Breast epithelium (tissue), 4 donors: ENCODE results near the gene CRTAC1. TPM values are rescaled to one million over a fixed set of nuclear protein-coding genes. Genes with fewer than 3 reads are reported as not detected.

Source experiments
- DNase-seq, 2 donors: peaks; one replicate each; pipeline ENCODE4 v3.0.0-alpha.2; 2019; ENCODE audit warnings: low spot score in 2 of 2
- H3K27ac ChIP-seq, 2 donors: fragments of 200-600 bp; sonication (generic) in 1 of 2; one replicate each; pipeline ENCODE4 v1.5.1; 2016 to 2019; ENCODE audit warnings: mild to moderate bottlenecking in 1 of 2
- H3K27me3 ChIP-seq, 2 donors: fragments of 200-600 bp; sonication (generic) in 1 of 2; one replicate each; pipeline versions ENCODE4 v1.5.1 to v1.6.0; 2017 to 2019; ENCODE audit warnings: control low read depth in 1 of 2, mild to moderate bottlenecking in 1 of 2
- H3K36me3 ChIP-seq: fragments of 200-600 bp; one replicate; pipeline ENCODE4 v1.5.1; 2019
- H3K4me1 ChIP-seq, 2 donors: fragments of 200-600 bp; sonication (generic); one replicate each; pipeline ENCODE4 v1.5.1; 2016 to 2019; ENCODE audit warnings: control low read depth in 1 of 2
- H3K4me3 ChIP-seq, 3 donors: fragments of 200-600 bp; sonication (generic); 1 replicate in 2 of 3; 2 replicates in 1 of 3; pipeline ENCODE4 v1.5.1; 2016 to 2019; ENCODE audit warnings: mild to moderate bottlenecking in 3 of 3, moderate library complexity in 2 of 3
- H3K9me3 ChIP-seq, 2 donors: fragments of 200-600 bp; sonication (generic) in 1 of 2; one replicate each; pipeline ENCODE4 v1.5.1; 2016 to 2019; ENCODE audit warnings: control low read depth in 1 of 2
- POLR2A ChIP-seq: fragments of 450-650 bp; IDR thresholded peaks from one replicate; pipeline ENCODE4 v1.6.1; 2016; ENCODE audit warnings: antibody characterized with exemption, mild to moderate bottlenecking, moderate library complexity
- POLR2AphosphoS5 ChIP-seq, 3 donors: sonication (generic); formaldehyde crosslinking; IDR thresholded peaks; one replicate each; pipeline ENCODE4 v1.6.1; 2017; ENCODE audit warnings: antibody characterized with exemption in 3 of 3
- intact Hi-C: fragments of 100-400 bp; cut with DNase I; formaldehyde crosslinking; loops from one replicate; pipeline ENCODE4 v1.15.1; 2023; ENCODE audit warnings: low total_unique reads
- total RNA-seq, 3 donors: library from RNA; depleted of rRNA; stranded (reverse); fragments of >200 nt; gene quantifications; one replicate each; pipeline ENCODE4 v1.1.0, GENCODE V29; 2016
- TF ChIP-seq, protein P1 (sequence below), 3 donors: fragments of 450-650 bp; IDR thresholded peaks; one replicate each; pipeline ENCODE4 v1.5.1; 2016 to 2017; ENCODE audit warnings: antibody characterized with exemption in 3 of 3, mild to moderate bottlenecking in 3 of 3, moderate library complexity in 3 of 3

The CRTAC1 gene
- total RNA-seq, 3 donors from 2014 or later, result 1.6 to 4.7 (median 1.9) TPM

DNA sequence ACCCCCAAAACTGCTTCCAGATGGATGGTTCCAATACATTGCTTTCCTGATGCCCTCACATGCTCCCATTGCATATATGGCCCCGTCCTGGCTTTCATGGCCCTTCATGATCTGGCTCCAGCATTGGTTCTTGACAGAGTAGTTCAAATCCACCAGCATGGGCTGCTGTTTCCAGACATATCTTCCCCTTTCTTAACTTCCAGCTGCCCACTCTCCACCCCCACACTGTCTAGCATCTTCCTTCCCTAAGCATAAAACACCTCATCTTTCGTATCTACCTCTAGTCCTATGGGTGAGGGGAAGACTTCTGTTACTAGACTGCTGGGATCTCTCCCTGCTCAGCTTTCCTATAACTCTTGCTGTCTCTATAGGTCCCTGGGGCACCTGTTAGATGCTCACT is 194.0 kb downstream of the CRTAC1 start:
- TF ChIP-seq, protein P1, sequence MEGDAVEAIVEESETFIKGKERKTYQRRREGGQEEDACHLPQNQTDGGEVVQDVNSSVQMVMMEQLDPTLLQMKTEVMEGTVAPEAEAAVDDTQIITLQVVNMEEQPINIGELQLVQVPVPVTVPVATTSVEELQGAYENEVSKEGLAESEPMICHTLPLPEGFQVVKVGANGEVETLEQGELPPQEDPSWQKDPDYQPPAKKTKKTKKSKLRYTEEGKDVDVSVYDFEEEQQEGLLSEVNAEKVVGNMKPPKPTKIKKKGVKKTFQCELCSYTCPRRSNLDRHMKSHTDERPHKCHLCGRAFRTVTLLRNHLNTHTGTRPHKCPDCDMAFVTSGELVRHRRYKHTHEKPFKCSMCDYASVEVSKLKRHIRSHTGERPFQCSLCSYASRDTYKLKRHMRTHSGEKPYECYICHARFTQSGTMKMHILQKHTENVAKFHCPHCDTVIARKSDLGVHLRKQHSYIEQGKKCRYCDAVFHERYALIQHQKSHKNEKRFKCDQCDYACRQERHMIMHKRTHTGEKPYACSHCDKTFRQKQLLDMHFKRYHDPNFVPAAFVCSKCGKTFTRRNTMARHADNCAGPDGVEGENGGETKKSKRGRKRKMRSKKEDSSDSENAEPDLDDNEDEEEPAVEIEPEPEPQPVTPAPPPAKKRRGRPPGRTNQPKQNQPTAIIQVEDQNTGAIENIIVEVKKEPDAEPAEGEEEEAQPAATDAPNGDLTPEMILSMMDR (IDR thresholded peaks at IDR 0.05), result no peak
- TF ChIP-seq POLR2AphosphoS5 (IDR thresholded peaks at IDR 0.05) (no peak), POLR2A (no peak)
- Histone ChIP-seq H3K36me3 (no peaks in the 10 kb centered on the region), H3K9me3 (no peaks in the 10 kb centered on the region), H3K4me3 (no peak overlapping the region), H3K27me3 (no peaks in the 10 kb centered on the region), H3K27ac (no peak overlapping the region), H3K4me1 (no peaks in the 10 kb centered on the region)
- intact Hi-C loops, result no loop called here
- DNase-seq, result no peak

DNA sequence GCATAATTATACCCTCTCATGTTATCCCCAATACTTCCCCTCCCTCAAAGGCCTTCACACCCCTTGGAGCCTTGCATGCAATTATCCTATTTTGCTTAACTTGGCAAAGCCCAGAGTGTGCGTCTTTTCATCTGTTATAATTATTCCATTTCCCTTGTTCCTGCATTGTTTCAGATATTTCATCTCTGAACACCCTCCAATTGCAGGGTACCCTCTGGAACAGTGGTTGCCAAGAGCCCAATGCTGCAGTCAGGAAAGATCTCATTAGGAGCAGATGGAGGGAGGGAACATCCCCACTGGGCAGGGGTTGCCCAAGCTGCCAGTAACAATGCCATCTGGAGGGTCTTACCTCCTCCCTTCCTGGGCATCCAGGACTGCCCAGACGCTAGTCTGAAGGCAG is 199.2 kb downstream of the CRTAC1 start:
- no peaks in the 10 kb centered on the region for H3K9me3 ChIP-seq
- no peak for DNase-seq
- TF ChIP-seq, protein P1 (IDR thresholded peaks at IDR 0.05), result no peak
- no peak for TF ChIP-seq POLR2A
- no peak for TF ChIP-seq POLR2AphosphoS5 (IDR thresholded peaks at IDR 0.05)
- intact Hi-C loops, result no loop called here
- H3K4me1 ChIP-seq, result no peaks in the 10 kb centered on the region
- no peaks in the 10 kb centered on the region for H3K36me3 ChIP-seq
- no peak overlapping the region for H3K4me3 ChIP-seq
- no peak overlapping the region for H3K27ac ChIP-seq
- no peaks in the 10 kb centered on the region for H3K27me3 ChIP-seq

DNA sequence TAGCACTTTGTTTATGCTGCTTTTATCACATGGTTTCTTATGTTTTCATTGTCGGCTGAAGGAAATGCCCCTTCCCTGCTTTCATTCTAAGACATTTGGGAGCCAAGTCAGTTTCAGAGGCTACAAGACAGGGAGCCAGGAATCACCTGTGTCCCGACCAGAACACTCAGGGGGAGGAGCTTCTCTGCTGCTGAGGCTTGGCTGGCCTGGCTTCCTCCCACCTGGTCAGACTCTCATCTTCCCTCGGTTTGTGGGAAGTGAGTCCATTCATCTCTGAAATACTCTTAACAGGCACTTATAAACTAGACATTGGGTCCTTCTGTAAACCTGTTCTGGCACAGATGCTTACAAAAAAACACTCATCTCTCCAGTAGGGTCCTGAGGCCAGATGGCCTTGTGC is 200.4 kb downstream of the CRTAC1 start:
- intact Hi-C loops, result no loop called here
- H3K9me3 ChIP-seq, result no peaks in the 10 kb centered on the region
- no peak overlapping the region for H3K27ac ChIP-seq
- no peaks in the 10 kb centered on the region for H3K36me3 ChIP-seq
- no peaks in the 10 kb centered on the region for H3K27me3 ChIP-seq
- no peak for DNase-seq
- TF ChIP-seq POLR2AphosphoS5 (IDR thresholded peaks at IDR 0.05), result no peak
- TF ChIP-seq, protein P1 (IDR thresholded peaks at IDR 0.05), result no peak
- no peaks in the 10 kb centered on the region for H3K4me1 ChIP-seq
- no peak overlapping the region for H3K4me3 ChIP-seq

DNA sequence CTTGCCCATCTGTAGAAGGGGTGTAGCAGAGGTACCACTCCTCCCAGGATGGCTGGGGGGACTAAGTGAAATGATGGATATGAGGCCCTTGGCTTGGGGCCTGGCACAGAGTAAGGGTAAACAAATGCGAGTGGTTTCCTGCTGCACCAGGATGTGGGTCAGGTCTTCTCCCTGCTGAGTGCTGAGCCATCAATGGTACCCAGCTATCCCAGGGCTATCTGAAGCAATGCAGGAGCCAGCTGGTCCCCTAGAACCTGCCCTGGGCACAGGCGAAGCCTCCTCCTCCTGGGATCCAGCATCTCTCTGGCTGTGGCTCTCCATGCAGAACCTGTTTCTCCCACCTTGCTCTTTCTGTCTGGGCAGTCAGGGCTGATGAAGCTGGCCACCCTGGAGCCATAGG is 201.7 kb downstream of the CRTAC1 start:
- DNase-seq, result no peak
- no peaks in the 10 kb centered on the region for H3K27me3 ChIP-seq
- H3K9me3 ChIP-seq, result no peaks in the 10 kb centered on the region

DNA sequence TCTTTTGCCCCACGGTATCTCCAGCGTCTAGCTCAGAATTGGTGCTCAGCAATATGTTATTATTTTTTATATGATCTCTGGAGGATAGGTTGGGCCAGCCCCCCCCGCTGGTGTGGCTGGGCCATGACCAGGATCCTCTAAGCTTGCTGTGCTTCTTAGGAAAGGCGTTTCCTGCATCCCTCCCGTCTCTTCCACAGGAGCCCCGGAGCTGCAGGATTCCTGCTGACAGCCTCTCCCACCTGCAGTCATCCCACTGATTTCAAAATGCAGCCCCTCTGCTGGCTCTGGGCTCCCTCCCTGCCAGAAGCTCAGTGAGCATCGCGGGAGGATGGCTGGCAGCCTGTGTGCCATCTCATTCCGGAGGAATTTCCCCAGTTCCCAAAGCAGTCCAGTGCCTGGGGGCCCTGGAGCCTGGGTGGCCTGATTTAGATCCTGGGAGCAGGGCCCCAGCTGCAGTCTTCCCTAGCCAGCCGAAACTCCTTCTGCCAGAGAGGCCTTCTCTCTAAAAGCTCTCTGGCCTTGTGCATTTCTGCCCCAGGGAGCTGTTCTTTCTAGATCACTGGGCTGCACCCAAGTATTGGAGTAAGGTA is 202.6 kb downstream of the CRTAC1 start:
- intact Hi-C loops, result no loop called here
- Histone ChIP-seq H3K27ac (no peak overlapping the region), H3K27me3 (no peaks in the 10 kb centered on the region), H3K4me1 (no peaks in the 10 kb centered on the region), H3K36me3 (no peaks in the 10 kb centered on the region), H3K4me3 (no peak overlapping the region), H3K9me3 (no peaks in the 10 kb centered on the region)
- TF ChIP-seq POLR2AphosphoS5 (IDR thresholded peaks at IDR 0.05), result no peak
- TF ChIP-seq POLR2A, result no peak
- TF ChIP-seq, protein P1 (IDR thresholded peaks at IDR 0.05), result no peak
- DNase-seq, result no peak

More for the DNA sequence above, 201.7 kb downstream of the CRTAC1 start:
- intact Hi-C loops, result no loop called here
- H3K27ac ChIP-seq, result no peak overlapping the region
- TF ChIP-seq, protein P1 (IDR thresholded peaks at IDR 0.05), result no peak
- no peak for TF ChIP-seq POLR2A
- no peak for TF ChIP-seq POLR2AphosphoS5 (IDR thresholded peaks at IDR 0.05)
- no peaks in the 10 kb centered on the region for H3K36me3 ChIP-seq
- H3K4me3 ChIP-seq, result no peak overlapping the region
- H3K4me1 ChIP-seq, result no peaks in the 10 kb centered on the region
